NCI-H526 (cell line): ENCODE measurements around the gene NHLRC4.

ENCODE experiments used
- DNase-seq, 2 experiments: peaks; one replicate each; lab custom pipeline; 2025; lab: John Stamatoyannopoulos, UW

NHLRC4 gene

DNA sequence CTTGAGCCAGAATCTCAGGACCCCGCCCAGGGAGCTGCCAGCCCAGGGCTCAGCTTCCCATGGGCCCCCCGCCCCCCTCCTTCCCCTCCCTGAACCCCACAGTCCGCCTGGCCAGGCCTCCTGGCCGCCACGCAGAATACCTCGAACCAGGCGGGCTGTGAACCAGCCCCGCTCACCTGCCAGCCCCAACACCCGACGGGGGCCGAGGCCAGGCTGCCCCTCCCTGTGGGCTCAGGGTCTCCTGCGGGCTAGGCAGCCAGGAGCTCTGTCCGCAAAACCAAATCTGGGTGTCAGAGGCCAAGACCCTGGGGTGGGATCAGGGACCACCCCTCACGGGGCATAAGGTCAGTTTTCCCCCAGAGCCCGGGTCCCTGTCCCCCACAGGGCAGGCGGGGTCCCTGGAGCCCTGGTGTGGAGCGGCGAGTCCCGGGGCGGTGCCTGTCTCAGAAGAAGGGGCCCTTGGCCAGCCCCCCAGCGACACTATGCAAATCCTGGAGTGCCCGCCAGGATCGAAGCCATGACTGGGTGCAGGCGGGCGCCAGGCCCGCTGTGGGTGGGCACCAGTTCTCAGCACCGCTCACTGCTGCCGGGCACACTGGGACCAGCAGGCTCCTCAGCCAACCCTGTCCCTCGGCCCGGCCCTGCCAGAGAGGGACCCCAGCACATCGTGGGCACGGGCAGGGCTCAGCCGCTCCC is 13.1 kb upstream of the NHLRC4 start:
- DNase-seq, result no peak

DNA sequence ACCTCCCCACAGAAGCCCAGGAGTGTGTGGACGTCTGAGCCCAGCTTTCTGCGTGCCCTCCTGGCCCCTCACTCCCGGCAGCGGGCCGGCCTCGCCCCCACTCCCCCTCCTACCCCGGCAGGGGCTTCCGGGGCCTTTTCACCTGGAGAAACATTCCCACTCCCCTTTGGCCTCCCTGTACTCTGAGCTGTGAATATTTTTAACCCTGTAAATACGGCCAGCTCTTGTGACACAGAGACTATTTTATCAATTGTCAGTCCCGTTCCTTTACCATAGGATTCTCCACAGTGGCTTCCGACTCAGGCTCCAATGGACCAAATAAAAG is 12.5 kb upstream of the NHLRC4 start:
- no peak for DNase-seq

DNA sequence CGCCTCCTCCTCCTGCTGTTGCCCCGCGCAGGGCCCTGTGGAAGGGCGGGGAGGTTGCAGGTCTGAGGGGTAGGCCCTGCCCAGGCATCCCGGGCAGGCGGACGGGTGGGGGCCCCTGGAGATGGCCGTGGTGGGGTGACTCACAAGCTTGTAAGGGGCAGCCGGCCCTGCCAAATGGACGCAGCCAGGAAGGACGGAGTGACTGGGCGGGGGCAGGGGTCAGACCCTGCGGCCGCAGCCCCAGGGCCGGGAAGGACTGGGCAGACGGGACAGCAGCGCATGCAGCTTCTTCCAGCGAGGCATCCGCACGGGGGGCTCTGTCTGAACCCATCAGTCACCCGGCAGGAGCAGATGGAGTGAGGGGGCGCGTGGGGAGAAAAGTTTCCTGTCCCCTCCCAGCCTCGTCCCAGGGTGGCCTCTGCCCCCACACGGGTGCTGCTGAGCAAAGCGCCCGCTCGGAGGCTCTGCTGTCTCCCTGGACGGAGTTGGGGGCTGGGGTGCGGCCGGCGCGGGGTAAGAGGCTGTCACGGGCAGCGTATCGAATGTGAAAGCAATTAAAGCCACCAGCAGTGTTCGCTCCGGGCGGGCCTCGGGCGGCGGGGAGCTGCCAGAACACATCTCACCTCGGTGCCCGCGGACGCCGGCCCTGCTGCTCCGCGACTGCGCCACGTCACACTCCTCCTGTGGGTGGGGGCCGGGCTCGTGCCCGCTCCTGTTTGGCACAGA is 12.0 kb upstream of the NHLRC4 start:
- DNase-seq, result no peak

DNA sequence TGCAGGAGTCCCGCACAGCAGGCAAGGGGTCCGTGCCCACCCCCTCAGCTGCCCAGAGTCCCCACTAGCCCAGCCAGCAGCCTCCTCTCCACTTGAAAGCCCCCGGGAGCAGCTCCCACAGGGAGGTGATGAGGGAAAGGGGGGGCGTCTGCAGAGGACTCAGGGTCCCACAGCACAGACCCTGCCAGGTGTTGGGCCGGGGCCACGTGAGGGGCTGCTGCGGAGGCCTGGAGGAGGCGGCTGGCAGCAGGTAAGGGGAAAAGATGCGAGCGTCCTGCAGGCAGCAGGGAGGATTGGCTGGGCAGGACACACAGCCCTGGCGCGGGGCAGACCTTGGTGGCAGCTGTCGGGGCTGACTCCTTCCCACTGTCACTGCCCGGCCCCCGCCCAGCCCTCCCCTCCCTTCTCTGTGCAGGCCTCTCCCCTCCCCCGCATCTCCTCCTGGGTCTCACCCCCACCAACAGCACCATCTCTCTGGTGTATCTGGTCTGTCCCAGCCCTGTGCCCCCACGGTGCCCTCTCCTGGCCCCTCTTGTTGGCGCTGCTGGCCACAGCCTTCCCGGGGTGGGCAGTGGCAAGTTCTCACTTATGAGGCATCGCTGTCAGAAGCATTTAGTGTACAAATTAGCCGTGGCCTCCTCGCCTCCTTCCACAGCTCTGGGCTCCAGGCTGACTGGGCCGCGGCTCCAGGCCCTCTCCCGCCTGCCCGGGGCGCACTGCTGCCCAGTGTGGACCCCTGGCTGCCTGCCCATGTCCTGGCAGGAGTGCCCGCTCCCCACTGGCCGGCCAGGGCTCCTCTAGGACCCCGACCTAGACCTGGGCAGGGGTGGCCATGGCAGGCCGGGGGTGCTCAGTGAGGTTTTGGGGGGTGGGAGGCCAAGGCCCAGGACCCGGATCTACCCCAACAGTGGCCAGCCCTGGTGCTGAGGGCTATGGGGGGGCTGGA is 11.0 kb upstream of the NHLRC4 start:
- no peak for DNase-seq

DNA sequence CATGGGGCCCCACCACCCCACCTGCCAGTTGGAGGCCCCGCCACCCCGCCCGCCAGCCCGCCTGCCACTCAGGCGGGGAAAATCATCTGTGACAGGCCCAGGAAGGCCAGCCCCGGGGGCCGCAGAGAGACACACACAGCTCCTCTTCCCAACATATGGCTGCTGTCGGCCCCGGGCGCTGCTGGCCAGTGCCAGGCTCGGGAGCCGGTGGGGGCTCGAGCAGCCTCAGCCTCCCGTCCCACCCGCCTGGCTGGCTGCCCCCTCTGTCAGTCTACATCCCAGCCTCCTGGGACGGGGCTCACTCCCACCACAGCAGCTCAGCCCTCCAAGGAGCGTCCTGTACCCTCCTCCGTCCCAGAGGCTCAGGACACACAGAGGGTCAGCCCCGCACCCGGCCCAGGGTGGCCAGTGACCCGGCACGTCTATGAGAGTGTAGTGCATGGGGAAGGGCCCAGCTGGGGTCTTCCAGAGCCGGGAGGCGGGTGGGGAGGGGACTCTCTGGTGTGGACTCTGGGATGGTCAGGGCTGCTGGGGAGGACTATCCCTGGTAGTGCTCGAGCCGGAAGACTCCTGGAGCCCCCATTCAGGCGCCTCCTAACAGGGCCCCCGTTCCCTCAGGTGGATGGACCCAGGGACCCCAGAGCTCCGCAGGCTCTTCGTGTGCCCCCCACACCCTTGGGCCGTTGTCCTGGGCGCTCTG is 10.2 kb upstream of the NHLRC4 start:
- no peak for DNase-seq

DNA sequence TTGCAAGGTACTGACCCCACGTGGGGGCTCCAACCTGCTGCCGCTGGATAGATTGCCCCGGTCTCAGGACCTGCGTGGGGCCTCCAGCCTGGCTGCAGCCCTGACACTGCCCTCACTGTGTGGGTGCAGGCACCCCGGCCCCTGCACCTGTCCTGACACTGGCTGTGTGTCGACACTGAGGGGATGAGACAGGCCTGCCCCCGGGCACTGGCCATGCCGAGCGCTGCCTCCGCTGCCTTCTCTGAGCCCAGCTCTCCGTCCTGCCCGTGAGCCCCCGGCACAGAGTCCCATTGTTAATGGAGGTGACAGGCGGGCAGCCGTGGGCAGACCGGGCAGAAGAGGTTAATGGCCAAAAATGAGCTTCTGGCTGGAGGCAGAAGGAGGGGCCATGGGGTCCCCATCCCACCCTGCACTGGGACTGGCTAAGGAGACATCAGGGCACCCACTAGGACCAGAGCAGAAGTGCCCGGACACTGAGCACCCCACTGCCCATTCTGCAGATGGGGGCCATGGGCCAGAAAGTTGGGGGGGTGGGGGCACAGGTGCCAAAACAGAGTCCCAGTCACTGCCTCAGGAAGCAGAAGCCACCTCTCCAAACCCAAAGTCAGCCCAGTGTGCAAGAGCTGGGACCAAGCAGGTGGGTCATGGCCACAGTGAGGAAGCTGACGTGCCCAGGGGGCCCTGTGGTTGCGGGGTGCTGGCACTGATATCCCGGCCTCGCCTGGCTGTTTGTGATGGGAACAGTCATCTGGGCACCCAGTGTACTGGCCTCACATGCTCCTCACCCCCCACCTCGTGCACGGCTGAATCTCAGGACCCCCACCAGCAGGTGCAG is 9.1 kb upstream of the NHLRC4 start:
- no peak for DNase-seq

DNA sequence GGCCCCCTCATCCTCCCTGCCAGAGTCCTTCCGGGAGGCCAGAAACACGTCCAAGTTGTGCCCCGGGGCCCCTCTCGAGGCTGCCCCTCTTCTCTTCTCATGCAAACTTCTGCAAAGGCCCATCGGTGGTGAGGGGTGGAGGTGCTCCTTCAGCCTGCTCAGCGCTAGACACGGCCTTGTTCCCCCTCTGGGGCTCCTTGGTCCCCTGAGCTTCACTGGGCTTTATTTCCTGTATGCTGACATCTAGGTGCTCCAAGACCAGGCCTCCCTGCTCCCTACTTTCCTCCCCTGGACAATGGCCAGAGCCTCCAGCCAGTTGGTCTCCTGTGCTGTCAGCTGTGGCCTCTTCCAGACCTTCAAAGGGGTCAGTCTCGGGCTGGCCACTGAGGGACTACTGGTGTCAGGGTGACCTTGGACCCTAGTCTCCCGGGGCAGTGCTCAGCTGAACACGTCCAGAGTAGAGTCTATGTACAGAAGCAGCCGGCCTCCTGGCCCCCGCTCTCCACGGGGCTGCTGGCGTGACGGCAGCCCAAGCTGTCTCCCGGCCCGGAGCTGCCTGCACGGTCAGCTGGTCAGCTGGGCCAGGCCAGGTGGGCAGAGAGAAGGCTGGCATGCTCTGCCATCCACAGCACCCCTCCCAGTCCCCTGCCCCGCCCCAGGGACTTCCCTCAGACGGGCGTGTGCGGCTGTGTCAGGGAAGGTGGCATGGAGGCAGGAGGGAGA is 8.3 kb upstream of the NHLRC4 start:
- DNase-seq, result no peak

DNA sequence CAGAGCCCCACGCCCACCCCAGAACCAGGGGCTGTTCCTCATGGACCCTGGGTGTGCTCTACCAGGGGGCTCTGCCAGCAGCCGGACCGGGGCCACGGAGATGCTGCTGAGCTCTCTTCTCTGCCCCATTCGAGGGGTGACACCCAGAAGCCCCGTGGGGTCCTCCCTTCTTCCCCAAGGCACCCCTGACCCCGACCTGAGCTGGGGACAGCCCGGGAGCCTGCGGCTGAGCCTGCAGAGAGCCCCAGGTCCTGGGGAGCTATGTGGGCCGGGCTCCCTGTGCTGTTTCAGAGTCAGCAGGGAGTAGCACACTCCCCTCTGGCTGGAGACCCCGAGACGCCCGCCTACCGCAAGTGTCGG is 7.8 kb upstream of the NHLRC4 start:
- no peak for DNase-seq

DNA sequence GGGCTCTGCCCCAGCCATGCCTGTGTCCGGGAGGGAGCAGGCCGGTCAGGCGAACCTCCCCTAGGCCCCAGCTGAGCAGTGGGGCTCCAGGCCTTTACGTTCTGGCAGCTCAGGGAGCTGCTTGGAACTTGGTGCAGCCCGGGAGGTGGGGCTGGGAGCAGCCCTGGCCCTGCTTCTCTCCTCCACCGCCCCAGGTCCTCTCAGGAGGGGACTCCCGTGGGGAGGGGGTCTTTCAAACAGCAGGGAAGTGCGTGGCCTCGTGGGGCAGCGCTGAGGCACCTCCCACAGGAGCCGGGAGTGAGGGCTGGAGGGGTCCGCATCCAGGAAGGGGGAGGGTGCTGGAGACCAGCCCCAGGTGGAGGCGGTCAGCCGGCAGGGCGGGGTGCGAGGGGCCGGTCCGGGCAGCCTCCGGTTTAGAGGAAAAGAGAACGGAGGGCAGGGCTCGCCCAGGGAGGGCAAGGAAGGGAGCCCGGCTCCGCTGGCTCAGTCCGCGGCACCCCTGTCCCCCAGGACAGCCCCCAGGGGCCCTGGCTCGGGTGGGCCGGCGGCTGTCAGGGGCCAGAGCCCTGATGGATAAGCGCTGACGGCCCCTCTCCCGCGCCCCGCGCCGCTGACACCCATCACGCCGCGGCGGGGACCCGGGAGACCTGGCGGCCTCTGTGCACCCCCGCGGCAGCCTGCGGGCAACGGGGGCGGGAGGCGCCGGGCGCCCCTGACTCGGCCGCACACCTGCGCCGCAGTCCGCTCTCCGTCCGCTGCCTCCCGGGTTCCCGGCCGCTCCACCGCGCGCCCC is 7.2 kb upstream of the NHLRC4 start:
- DNase-seq, result no peak

DNA sequence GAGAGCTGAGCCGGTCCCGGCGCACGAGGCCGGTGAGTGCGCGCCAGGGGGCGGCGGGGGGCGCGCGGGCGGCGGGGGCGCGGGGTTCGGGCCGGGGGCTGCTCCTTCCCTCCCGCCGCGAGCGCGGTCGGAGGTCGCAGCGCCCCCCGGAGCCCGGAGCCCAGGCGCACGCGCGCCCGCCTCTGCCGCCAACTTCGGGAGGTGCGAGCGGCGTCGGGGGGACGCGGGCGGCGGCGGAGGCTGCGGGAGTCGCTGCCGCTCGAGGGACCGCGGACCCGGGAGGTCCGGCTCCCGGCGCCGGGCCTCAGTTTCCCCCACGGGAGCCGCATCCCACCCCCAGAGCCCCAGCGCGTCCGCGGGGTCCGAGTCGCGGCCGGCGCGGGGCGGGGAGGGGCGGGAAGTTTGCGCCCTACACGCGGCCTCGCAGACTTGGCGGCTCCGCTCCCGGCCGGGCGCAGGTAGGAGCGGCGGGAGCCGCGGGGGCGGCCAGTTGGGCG is 6.6 kb upstream of the NHLRC4 start, which contains the start of gene PRR35:
PRR35 (plus strand) TSS at position 191 of the 497 bp plus-strand sequence. CDS start 2,901 bp downstream, outside the sequence.
- DNase-seq, result no peak

DNA sequence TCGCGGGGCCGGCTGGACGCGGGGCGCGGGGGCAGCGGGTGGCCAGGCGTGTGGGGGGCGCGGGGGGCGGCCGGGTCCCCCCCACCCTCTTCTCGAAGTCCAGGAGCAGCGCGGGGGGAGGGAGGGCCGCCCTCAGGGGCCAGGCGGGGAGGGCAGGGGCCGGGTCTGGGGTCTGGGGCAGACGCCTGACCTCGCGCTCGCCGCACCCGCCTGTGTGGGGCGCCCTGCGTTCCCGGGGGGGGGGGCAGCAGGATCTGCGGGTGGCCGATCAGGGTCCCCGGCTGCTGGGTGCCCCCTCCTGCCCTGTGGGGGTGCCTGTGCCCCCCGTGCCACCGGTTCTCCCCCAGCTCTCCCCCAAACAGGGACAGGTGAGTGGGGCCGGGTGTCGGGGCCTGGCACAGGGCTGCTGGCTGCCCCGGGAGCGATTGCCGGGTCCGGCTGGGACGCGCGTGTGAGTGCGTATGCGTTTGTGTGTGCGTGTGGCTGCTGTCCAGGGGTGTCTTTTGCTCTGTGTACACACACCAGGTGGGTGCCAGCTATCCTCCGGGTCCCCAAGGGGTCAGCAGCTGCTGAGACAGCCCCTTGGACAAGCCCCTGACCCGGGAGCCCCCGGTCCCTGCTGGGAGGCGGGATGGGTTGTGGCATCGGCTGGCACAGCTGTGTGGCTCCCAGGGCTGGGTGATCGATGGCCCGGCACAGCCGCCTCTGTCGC is 5.9 kb upstream of the NHLRC4 start:
- no peak for DNase-seq

DNA sequence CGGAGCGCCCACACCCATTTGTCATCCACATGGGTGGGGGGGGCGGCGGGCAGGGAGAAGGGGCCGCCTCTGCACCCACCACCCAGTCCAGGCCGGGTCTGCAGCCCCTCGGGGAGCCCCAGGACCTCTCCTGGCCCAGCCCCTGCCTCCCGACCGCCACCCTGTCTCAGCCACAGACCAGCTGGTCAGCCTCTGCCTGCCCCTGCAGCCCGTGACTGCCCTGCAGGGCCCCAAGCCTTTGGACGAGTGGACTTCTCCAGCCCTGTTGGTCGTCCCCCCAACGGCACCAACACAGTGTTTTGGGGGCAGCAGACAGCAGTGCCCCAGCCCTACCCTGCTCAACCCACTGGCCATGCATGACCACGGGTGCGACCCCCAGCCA is 5.4 kb upstream of the NHLRC4 start:
- no peak for DNase-seq

DNA sequence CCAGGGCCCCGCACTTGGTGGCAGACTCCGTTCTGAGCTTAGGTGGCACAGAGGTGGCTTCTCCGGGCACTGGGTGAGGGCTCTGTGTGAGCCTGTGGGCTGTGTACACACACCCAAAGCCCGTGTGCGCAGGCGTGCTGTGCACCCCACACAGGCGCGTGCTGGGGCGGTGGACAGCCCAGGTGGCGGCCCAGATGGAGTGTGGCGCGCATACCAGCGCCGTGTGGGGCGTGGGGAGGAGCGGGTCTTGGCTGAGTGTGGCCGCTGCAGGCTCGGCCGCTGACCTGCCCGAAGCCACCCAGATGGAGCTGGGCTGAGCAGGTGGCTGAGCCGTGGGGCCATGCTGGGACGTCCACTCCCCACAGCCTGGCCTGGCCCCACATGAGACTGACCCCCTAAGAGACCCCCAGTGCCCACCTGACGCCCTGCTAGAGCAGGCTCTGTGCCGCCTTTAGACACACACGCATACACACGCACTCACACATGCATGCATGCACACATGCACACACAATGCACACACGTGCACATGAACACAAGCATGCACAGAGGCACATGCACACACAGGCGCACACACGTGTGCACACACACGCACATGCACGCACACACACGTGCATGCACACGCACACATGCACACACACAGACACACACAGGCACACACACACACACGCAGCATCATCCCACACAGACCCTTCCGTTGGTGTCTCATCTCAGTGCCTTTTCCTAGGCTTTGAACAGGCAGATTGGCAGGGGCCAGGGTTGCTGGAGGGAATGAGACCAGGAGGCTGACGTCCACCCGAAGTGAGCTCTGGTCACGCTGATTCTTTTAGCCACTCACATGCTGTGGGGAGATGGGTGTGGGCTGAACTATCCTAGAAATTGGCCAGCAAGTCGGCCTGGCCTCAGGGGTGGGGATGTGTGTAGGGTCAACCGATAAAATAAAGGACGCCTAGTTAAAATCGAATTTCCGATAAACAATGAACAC is 4.6 kb upstream of the NHLRC4 start:
- no peak for DNase-seq

DNA sequence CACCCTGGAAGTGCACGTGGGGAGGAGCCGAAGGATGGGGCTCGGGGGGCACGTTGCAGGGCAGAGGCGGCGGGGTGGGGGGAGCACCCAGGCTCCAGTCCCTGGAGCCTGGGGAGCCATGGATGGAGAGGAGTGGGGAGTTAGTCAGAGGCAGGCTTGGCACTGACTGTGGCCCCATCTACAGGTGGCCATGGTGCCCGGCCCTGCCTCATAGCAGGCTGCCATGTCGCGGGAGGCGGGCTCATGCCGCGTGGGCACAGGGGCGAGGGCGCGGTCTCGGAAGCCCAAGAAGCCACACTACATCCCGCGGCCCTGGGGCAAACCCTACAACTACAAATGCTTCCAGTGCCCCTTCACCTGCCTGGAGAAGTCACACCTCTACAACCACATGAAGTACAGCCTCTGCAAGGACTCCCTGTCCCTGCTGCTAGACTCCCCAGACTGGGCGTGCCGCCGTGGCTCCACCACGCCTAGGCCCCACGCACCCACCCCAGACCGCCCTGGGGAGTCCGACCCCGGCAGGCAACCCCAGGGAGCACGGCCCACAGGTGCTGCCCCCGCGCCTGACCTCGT is 3.6 kb upstream of the NHLRC4 start:
- DNase-seq, result no peak

DNA sequence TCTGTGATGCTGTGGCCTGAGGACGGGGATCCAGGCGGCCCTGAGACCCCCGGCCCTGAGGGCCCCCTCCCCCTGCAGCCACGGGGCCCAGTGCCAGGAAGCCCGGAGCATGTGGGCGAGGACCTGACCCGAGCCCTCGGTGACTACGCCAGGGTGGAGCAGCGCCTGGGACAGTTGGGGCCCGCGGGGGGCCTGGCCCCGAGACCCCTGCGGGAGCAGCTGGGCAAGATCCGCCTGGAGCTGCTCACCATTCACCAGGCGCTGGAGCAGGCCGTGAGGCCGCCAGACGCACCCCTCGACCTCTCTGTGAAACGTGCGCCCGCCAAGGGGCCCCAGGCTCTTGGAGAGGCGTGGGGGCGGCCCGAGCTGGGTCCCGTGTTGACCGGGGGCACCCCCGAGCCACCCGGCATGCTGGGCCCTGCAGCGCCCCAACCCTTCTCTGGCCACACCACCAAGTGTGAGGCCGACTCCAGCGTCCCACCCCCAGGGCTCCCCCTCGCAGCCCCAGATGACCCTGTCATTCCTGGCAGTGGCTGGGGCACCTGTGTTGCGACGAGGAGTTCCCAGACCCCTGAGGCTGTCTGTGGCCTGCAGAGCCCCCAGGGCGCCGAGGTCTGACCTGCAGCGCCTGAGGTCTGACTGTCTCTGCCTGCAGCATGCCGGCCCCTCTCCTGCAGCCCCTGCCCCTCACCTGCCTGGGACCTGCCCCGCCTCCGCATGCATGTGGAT is 2.0 kb upstream of the NHLRC4 start:
- no peak for DNase-seq
